Measurements from ENCODE around the gene EMC1. TPM values are rescaled to one million over a fixed set of nuclear protein-coding genes. Genes with fewer than 3 reads are reported as not detected.

The EMC1 gene
- total and polyA plus RNA-seq, 7 donors = 1.2 to 46.5 (median 19.6) TPM

DNA sequence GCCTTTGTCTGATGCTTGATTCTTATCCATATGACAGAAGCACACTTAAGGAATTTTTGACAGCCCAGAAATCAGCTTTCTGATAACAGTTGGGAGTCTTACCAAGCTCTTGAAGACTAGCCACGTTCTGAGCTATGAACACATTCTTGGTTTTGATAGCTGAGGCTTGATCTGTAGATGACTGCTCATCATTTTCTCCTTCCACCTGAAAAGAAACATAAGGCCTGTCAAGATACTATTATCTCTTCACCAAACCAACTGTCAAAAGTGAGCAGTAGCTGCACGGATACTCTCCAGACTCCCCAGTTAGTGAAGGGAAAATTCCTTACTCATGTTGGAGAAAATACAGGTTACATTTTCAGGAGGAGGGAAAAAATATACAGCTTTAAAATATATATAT is 53.5 kb downstream of the EMC1 start:
- no peak for DNase-seq
- Histone ChIP-seq H3K27ac (no peak overlapping the region), H3K4me1 (peaks cover 0 to 17% (median 11%) of the 10 kb centered on the region in 4 donors), H3K27me3 (no peaks in the 10 kb centered on the region), H3K4me3 (no peak overlapping the region), H3K36me3 (peaks cover 36 to 78% (median 61%) of the 10 kb centered on the region in 4 donors), H3K9me3 (no peaks in the 10 kb centered on the region)
- TF ChIP-seq POLR2AphosphoS5 (IDR thresholded peaks at IDR 0.05) (no peak), POLR2A (IDR thresholded peaks at IDR 0.05) (no peak), EP300 (IDR thresholded peaks at IDR 0.05) (no peak)
- TF ChIP-seq, protein P1, sequence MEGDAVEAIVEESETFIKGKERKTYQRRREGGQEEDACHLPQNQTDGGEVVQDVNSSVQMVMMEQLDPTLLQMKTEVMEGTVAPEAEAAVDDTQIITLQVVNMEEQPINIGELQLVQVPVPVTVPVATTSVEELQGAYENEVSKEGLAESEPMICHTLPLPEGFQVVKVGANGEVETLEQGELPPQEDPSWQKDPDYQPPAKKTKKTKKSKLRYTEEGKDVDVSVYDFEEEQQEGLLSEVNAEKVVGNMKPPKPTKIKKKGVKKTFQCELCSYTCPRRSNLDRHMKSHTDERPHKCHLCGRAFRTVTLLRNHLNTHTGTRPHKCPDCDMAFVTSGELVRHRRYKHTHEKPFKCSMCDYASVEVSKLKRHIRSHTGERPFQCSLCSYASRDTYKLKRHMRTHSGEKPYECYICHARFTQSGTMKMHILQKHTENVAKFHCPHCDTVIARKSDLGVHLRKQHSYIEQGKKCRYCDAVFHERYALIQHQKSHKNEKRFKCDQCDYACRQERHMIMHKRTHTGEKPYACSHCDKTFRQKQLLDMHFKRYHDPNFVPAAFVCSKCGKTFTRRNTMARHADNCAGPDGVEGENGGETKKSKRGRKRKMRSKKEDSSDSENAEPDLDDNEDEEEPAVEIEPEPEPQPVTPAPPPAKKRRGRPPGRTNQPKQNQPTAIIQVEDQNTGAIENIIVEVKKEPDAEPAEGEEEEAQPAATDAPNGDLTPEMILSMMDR (IDR thresholded peaks at IDR 0.05) = no peak
- 92 to 94% methylated on average over 2 of the region's 2 CpGs for WGBS, 2 donors
- intact Hi-C loops (cut with DNase I) = no loop called here

DNA sequence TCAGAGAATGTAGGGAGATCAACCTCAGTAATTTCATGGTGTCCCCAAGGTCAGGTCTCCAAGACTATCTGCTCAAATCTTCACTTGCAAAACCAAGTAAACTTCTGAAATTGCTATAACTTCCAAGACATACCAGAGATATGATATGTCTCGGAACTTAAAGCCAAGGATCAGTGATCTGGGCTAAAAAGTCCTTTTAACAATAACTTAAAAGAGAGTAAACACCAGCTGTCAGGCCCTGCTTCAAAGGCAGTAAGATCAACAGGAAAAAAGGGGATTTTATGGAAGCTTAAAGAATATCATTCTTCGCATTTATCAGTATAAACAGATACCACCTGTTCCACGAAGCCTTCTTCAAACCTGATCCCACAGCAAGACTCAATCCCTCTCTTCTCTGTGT is 55.0 kb downstream of the EMC1 start:
- Histone ChIP-seq H3K27me3 (no peaks in the 10 kb centered on the region), H3K36me3 (peaks cover 46 to 93% (median 74%) of the 10 kb centered on the region in 4 donors), H3K27ac (no peak overlapping the region), H3K4me3 (no peak overlapping the region), H3K9me3 (no peaks in the 10 kb centered on the region), H3K4me1 (peaks cover 0 to 1% (median under 1%) of the 10 kb centered on the region in 4 donors)
- TF ChIP-seq EP300 (IDR thresholded peaks at IDR 0.05) (no peak), POLR2AphosphoS5 (IDR thresholded peaks at IDR 0.05) (no peak), POLR2A (IDR thresholded peaks at IDR 0.05) (no peak)
- TF ChIP-seq, protein P1 (IDR thresholded peaks at IDR 0.05) = no peak
- intact Hi-C loops (cut with DNase I) = no loop called here
- WGBS, 2 donors = 64 to 91% methylated on average over 3 of the region's 3 CpGs
- DNase-seq = no peak

DNA sequence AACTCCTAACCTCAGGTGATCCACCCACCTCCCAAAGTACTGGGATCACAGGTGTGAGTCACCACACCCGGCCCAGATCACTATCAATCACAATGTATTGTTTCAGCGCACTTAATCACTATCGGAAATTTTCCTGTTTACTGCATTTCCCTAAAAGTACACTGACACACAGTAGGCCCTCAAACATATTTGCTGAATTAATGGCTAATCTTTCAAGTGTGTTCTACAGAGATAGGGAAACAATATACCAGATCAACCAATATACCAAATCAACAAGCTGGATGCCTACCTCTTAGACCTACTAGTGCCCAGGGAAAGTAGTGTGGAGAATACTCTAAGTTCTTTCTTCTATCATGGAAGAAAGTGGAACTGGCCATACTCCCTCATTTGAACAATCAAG is 58.3 kb downstream of the EMC1 start:
- intact Hi-C loops (cut with DNase I) = no loop called here

DNA sequence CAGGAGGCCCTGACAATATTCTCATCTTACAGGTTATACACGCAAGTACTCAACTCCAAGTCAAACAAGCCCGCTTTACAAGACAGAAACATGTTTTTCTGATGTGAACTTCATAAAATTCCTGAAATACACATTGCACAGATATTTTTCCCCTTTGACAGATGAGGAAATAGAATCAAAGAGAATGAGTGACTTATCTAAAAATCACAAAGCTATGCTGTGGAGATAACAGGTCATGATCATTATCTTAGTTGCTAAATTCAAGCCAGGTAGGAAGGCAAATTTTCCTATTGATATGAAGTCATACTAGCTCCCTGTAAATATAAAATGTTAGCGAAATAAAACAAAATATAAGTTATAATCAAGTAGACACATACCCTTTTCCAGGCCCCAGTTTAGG is 59.5 kb downstream of the EMC1 start:
- Histone ChIP-seq H3K4me1 (peaks cover 0 to 6% (median 2%) of the 10 kb centered on the region in 4 donors), H3K4me3 (no peak overlapping the region), H3K27ac (no peak overlapping the region), H3K36me3 (peaks cover 31 to 96% (median 53%) of the 10 kb centered on the region in 4 donors), H3K9me3 (no peaks in the 10 kb centered on the region), H3K27me3 (no peaks in the 10 kb centered on the region)
- TF ChIP-seq, protein P1 (IDR thresholded peaks at IDR 0.05) = no peak
- TF ChIP-seq POLR2AphosphoS5 (IDR thresholded peaks at IDR 0.05) (no peak), POLR2A (IDR thresholded peaks at IDR 0.05) (no peak), EP300 (IDR thresholded peaks at IDR 0.05) (no peak)
- intact Hi-C loops (cut with DNase I) = no loop called here
- WGBS, 2 donors = 97% methylated on average over 3 of the region's 3 CpGs
- DNase-seq = no peak

More for the DNA sequence above, 58.3 kb downstream of the EMC1 start:
- H3K4me3 ChIP-seq = no peak overlapping the region
- H3K27me3 ChIP-seq = no peaks in the 10 kb centered on the region
- peaks cover 35 to 96% (median 58%) of the 10 kb centered on the region in 4 donors for H3K36me3 ChIP-seq
- TF ChIP-seq, protein P1 (IDR thresholded peaks at IDR 0.05) = no peak
- no peak for TF ChIP-seq POLR2AphosphoS5 (IDR thresholded peaks at IDR 0.05)
- no peak for TF ChIP-seq EP300 (IDR thresholded peaks at IDR 0.05)
- TF ChIP-seq POLR2A (IDR thresholded peaks at IDR 0.05) = no peak
- H3K27ac ChIP-seq = no peak overlapping the region
- H3K4me1 ChIP-seq = peaks cover 0 to 6% (median 2%) of the 10 kb centered on the region in 4 donors
- no peaks in the 10 kb centered on the region for H3K9me3 ChIP-seq
- no peak for DNase-seq
- 91 to 97% methylated on average over 3 of the region's 3 CpGs for WGBS, 2 donors

DNA sequence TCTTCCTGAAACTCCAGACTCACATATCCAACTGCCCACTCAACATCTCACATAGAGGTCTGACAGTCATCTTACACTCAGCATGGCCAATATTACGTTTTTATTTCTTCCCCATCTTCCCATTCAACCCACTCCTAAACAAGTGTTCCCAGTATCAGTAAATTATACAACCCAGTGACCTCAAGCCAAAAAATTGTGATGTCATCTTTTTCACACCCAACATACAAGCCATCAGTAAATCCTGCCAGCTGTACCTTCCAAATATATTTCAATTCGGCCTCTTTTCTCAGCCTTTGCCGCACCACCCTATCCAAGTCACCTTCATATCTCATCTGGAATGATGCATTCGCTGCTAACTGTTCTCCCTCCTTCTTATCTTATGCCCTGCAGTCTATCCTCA is 60.9 kb downstream of the EMC1 start:
- Histone ChIP-seq H3K27ac (no peak overlapping the region), H3K4me3 (no peak overlapping the region), H3K27me3 (no peaks in the 10 kb centered on the region), H3K9me3 (no peaks in the 10 kb centered on the region), H3K36me3 (peaks cover 36 to 96% (median 56%) of the 10 kb centered on the region in 4 donors), H3K4me1 (peaks cover 0 to 6% (median 2%) of the 10 kb centered on the region in 4 donors)
- no peak for TF ChIP-seq POLR2A (IDR thresholded peaks at IDR 0.05)
- TF ChIP-seq, protein P1 (IDR thresholded peaks at IDR 0.05) = no peak
- no peak for DNase-seq
- WGBS, 2 donors = 91 to 94% methylated on average over 4 of the region's 4 CpGs
- intact Hi-C loops (cut with DNase I) = no loop called here
